SK-N-SH (cell line): ENCODE measurements around the gene RFX7.

ENCODE experiments used
- REST ChIP-seq: IDR thresholded peaks from 2 replicates; pipeline ENCODE4 v1.6.1; 2012; ENCODE audit warnings: mild to moderate bottlenecking, low read depth, low read length, moderate library complexity
- YY1 ChIP-seq: IDR thresholded peaks from 2 replicates; pipeline ENCODE4 v1.4.0; 2012; ENCODE audit warnings: low read depth, mild to moderate bottlenecking

- TF ChIP-seq YY1 (no peak), REST (no peak)
Observed at GRCh38 chr15:56240390-56240789, 3.3 kb downstream of the RFX7 start.
